H1 (cell line): ENCODE measurements around the gene DEFB108B. TPM values are rescaled to one million over a fixed set of nuclear protein-coding genes. Genes with fewer than 3 reads are reported as not detected.
"Not testable (repeated sequence)": the region's sequence is repeated elsewhere in the genome, so short reads cannot be mapped to it uniquely, and the experiment has no call there.

Experiments used
- CTCF ChIA-PET: fragments of 300-600 bp; sonication (Branson Sonifier 250); formaldehyde crosslinking; loops from one replicate; lab custom pipeline; 2021; ENCODE audit not compliant: partially characterized antibody; lab: Charles Lee
- POLR2A ChIA-PET: fragments of 300-600 bp; sonication (Branson Sonifier 250); formaldehyde crosslinking; loops from one replicate; lab custom pipeline; 2021; ENCODE audit warnings: inconsistent platforms; ENCODE audit not compliant: partially characterized antibody; lab: Charles Lee
- DNase-seq, 2 experiments: peaks; one replicate each; pipeline versions ENCODE4 v3.0.0 to v3.0.0-alpha.2; 2010 to 2022; ENCODE audit warnings: low spot score in 2 of 2, low read depth in 1 of 2, mixed read lengths in 1 of 2
- FAIRE-seq: peaks from 2 replicates; lab custom pipeline; 2011; peaks lifted over from hg19 to GRCh38; lab: Jason Lieb, UNC
- H2AFZ ChIP-seq: 2 replicates; pipeline ENCODE4 v1.8.1; 2012; ENCODE audit warnings: low read length, inconsistent platforms
- H2AK5ac ChIP-seq: 2 replicates; pipeline ENCODE4 v1.6.1; 2013; ENCODE audit warnings: low read depth, low read length
- H2BK120ac ChIP-seq: replicated peaks from 2 replicates; pipeline ENCODE3; 2013; ENCODE audit warnings: low read depth, low read length, inconsistent platforms
- H2BK12ac ChIP-seq: 2 replicates; pipeline ENCODE4 v1.6.1; 2013; ENCODE audit warnings: low read depth, low read length
- H2BK15ac ChIP-seq: 2 replicates; pipeline ENCODE4 v1.6.1; 2013; ENCODE audit warnings: low read length
- H2BK20ac ChIP-seq: 2 replicates; pipeline ENCODE4 v1.6.1; 2013; ENCODE audit warnings: low read length
- H2BK5ac ChIP-seq: 2 replicates; pipeline ENCODE4 v1.6.1; 2013; ENCODE audit warnings: low read depth, low read length
- H3K14ac ChIP-seq: 2 replicates; pipeline ENCODE4 v1.6.1; 2013; ENCODE audit warnings: inconsistent platforms; ENCODE audit not compliant: insufficient read length
- H3K18ac ChIP-seq: 2 replicates; pipeline ENCODE4 v1.6.1; 2013; ENCODE audit warnings: low read length; ENCODE audit errors: extremely low read depth
- H3K23ac ChIP-seq: 2 replicates; pipeline ENCODE4 v1.6.1; 2013; ENCODE audit warnings: inconsistent platforms; ENCODE audit not compliant: insufficient read length
- H3K23me2 ChIP-seq: 2 replicates; pipeline ENCODE4 v1.6.1; 2013; ENCODE audit warnings: low read depth, low read length
- H3K27ac ChIP-seq: 2 replicates; pipeline ENCODE4 v1.6.1; 2011; ENCODE audit warnings: low read depth, low read length, inconsistent platforms
- H3K27me3 ChIP-seq, 4 experiments: replicated peaks in 1 of 4; 1 replicate in 1 of 4; 2 replicates in 3 of 4; pipeline versions ENCODE4 v1.6.1 to v1.8.1; 2011 to 2013; ENCODE audit warnings: low read length in 3 of 4, mild to moderate bottlenecking in 3 of 4, inconsistent platforms in 2 of 4, mixed read lengths in 2 of 4, moderate library complexity in 1 of 4; ENCODE audit not compliant: control insufficient read depth in 3 of 4, insufficient read depth in 3 of 4; ENCODE audit errors: extremely low read depth in 1 of 4
- H3K36me3 ChIP-seq, 4 experiments: 2 replicates each; pipeline versions ENCODE4 v1.6.1 to v1.8.1; 2011 to 2013; ENCODE audit warnings: mild to moderate bottlenecking in 4 of 4, low read length in 3 of 4, moderate library complexity in 2 of 4, control low read depth in 1 of 4, inconsistent platforms in 1 of 4; ENCODE audit not compliant: insufficient read depth in 4 of 4, control insufficient read depth in 2 of 4
- H3K4ac ChIP-seq: replicated peaks from 2 replicates; pipeline ENCODE3; 2013; ENCODE audit warnings: low read length, low read depth, mixed read lengths, inconsistent platforms; ENCODE audit not compliant: insufficient read length
- H3K4me1 ChIP-seq, 4 experiments: replicated peaks in 1 of 4; 1 replicate in 1 of 4; 2 replicates in 3 of 4; pipeline versions ENCODE4 v1.6.1 to v1.8.1; 2011 to 2013; ENCODE audit warnings: low read length in 3 of 4, inconsistent platforms in 2 of 4, mixed read lengths in 1 of 4; ENCODE audit not compliant: insufficient read depth in 4 of 4, control insufficient read depth in 3 of 4
- H3K4me2 ChIP-seq, 2 experiments: 2 replicates each; pipeline versions ENCODE4 v1.6.1 to v1.8.1; 2011 to 2013; ENCODE audit warnings: low read depth in 2 of 2, low read length in 2 of 2, control low read depth in 1 of 2, inconsistent platforms in 1 of 2, mild to moderate bottlenecking in 1 of 2; ENCODE audit not compliant: insufficient read depth in 1 of 2
- H3K4me3 ChIP-seq, 4 experiments: fragments of 200-600, 300-600 bp in 1 of 4; sonication (generic), shearing (Covaris generic), sonication (Bioruptor Twin) in 1 of 4; 2 replicates each; pipeline versions ENCODE4 v1.5.1 to v1.8.1; 2011 to 2016; ENCODE audit warnings: low read length in 4 of 4, low read depth in 3 of 4, control low read depth in 2 of 4, inconsistent platforms in 2 of 4, mild to moderate bottlenecking in 2 of 4, mixed read lengths in 1 of 4, moderate library complexity in 1 of 4; ENCODE audit not compliant: insufficient read depth in 2 of 4; ENCODE audit errors: extremely low read depth in 1 of 4
- H3K56ac ChIP-seq: replicated peaks from 2 replicates; pipeline ENCODE3; 2013; ENCODE audit warnings: low read depth, mild to moderate bottlenecking, mixed read lengths, low read length, inconsistent platforms; ENCODE audit not compliant: insufficient read length
- H3K79me1 ChIP-seq: 2 replicates; pipeline ENCODE4 v1.6.1; 2013; ENCODE audit warnings: low read depth, low read length, control low read depth
- H3K79me2 ChIP-seq, 2 experiments: 2 replicates each; pipeline versions ENCODE4 v1.6.1 to v1.8.1; 2012 to 2013; ENCODE audit warnings: low read length in 2 of 2, mild to moderate bottlenecking in 2 of 2, inconsistent platforms in 1 of 2; ENCODE audit not compliant: insufficient read depth in 2 of 2, control insufficient read depth in 1 of 2
- H3K9ac ChIP-seq, 4 experiments: replicated peaks in 1 of 4; 1 replicate in 1 of 4; 2 replicates in 3 of 4; pipeline versions ENCODE4 v1.6.1 to v1.8.1; 2011 to 2013; ENCODE audit warnings: low read depth in 3 of 4, low read length in 3 of 4, control low read depth in 2 of 4, mild to moderate bottlenecking in 2 of 4, moderate library complexity in 2 of 4, inconsistent platforms in 1 of 4; ENCODE audit errors: extremely low read depth in 1 of 4
- H3K9me3 ChIP-seq, 2 experiments: 2 replicates each; pipeline versions ENCODE4 v1.6.1 to v1.8.1; 2012 to 2013; ENCODE audit warnings: mild to moderate bottlenecking in 2 of 2, moderate library complexity in 2 of 2, control low read depth in 1 of 2, inconsistent platforms in 1 of 2, low read depth in 1 of 2, low read length in 1 of 2, mixed read lengths in 1 of 2; ENCODE audit not compliant: insufficient read depth in 2 of 2
- H4K20me1 ChIP-seq, 2 experiments: replicated peaks in 1 of 2; 2 replicates each; pipeline versions ENCODE3 to v1.8.1; 2011 to 2013; ENCODE audit warnings: inconsistent platforms in 2 of 2, low read length in 2 of 2, mild to moderate bottlenecking in 1 of 2; ENCODE audit not compliant: insufficient read depth in 2 of 2, control insufficient read depth in 1 of 2
- H4K5ac ChIP-seq: 2 replicates; pipeline ENCODE4 v1.6.1; 2013; ENCODE audit warnings: low read length, low read depth, mixed read lengths, inconsistent platforms; ENCODE audit not compliant: insufficient read length
- H4K8ac ChIP-seq: 2 replicates; pipeline ENCODE4 v1.8.0; 2013; ENCODE audit warnings: mild to moderate bottlenecking, moderate library complexity, low read length, inconsistent platforms; ENCODE audit not compliant: insufficient read depth; ENCODE audit errors: extremely low read depth
- H4K91ac ChIP-seq: replicated peaks from 2 replicates; pipeline ENCODE3; 2013; ENCODE audit warnings: low read length, mixed read lengths, inconsistent platforms; ENCODE audit not compliant: insufficient read length
- WGBS, 2 experiments: shearing (Covaris generic) in 1 of 2; methylation state at CpG; one replicate each; pipeline versions ENCODE4 v1.1.6 to v1.1.7; 2013 to 2015; ENCODE audit warnings: low lambda C conversion rate in 2 of 2, mixed read lengths in 2 of 2, inconsistent platforms in 1 of 2, low coverage in 1 of 2, missing lambda C conversion rate in 1 of 2; ENCODE audit not compliant: insufficient replicate concordance in 2 of 2, insufficient coverage in 1 of 2, insufficient read length in 1 of 2; ENCODE audit errors: extremely low coverage in 1 of 2, missing lambda C conversion rate in 1 of 2; 5-methylcytosine and 5-hydroxymethylcytosine counted together
- polyA plus RNA-seq, 7 experiments: library from polyadenylated mRNA; depleted of rRNA in 3 of 7; stranded (reverse) in 5 of 7; unstranded in 2 of 7; fragments of >200 nt in 5 of 7; fragments of 200-250 nt in 2 of 7; gene quantifications; 1 replicate in 5 of 7; 2 replicates in 1 of 7; 4 replicates in 1 of 7; pipeline versions ENCODE4 v1.2.1 to v1.2.3, GENCODE V29; 2011 to 2013; ENCODE audit warnings: missing spikeins in 2 of 7, mixed read lengths in 2 of 7
- total RNA-seq: library from RNA; stranded (reverse); fragmentation: NEBNext Ultra II Directional; extraction: Animal tissue kit (Norgen Biotek cat#: 25700); gene quantifications from 2 replicates; pipeline ENCODE4 v1.2.1, GENCODE V29; 2021

Gene DEFB108B
- total and polyA plus RNA-seq, 2 of the 8 experiments (the other 6 are each of a cell fraction or from before 2014, with no cell fraction given) = not detected

DNA sequence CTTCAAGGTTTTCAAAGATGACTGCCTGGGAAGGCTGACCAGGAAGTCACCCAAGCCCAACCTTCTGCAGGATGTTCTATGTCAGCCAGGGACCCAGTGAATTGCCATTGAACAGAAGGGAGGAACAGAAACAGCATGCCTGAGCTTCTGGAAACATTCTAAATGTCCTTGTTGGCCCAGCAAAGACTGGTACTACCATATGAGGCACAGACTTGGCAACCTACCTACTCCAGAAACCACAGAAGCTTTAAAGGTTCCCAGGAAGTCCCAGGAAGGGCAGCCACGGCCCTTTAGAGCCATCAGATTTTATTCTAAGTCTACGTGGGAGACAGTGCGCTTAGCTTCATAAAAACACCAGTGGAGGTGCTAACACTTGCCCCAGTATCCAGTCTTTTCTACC, 20.5 kb upstream of the DEFB108B start:
- H3K4me1 ChIP-seq, H2BK5ac ChIP-seq, H3K9me3 ChIP-seq, FAIRE-seq, H3K27ac ChIP-seq, H3K79me2 ChIP-seq, H2BK12ac ChIP-seq, DNase-seq, POLR2A ChIA-PET, H3K79me1 ChIP-seq, H2BK120ac ChIP-seq, H3K56ac ChIP-seq, H2BK15ac ChIP-seq, H3K23me2 ChIP-seq, H3K14ac ChIP-seq, H3K4me2 ChIP-seq, H2AK5ac ChIP-seq, H3K18ac ChIP-seq, H3K23ac ChIP-seq, H3K9ac ChIP-seq, H4K8ac ChIP-seq, H2BK20ac ChIP-seq, H3K36me3 ChIP-seq, H4K5ac ChIP-seq, H4K91ac ChIP-seq, H4K20me1 ChIP-seq, H3K4me3 ChIP-seq, H3K4ac ChIP-seq, H3K27me3 ChIP-seq, H2AFZ ChIP-seq: not testable (repeated sequence)
- WGBS, 2 experiments = 89% methylated on average over 3 of the region's 3 CpGs; no CpG with 5 or more reads in 1 of the 2 experiments
- CTCF ChIA-PET = interaction anchor here (1.0 to 2.2 kb wide), 3 partner anchors 12 to 698 kb away, joined by 3 to 7 read pairs (median 4); no protein-coding TSS in a partner anchor
